8988T (cell line): ENCODE results near the gene TGFBRAP1.
"Not testable (repeated sequence)": the region's sequence is repeated elsewhere in the genome, so short reads cannot be mapped to it uniquely, and the experiment has no call there.

Source experiments
- DNase-seq: peaks from one replicate; pipeline ENCODE4 v3.0.0; 2011

Gene TGFBRAP1

GRCh38 chr2:105357122-105357521, 27.6 kb upstream of the TGFBRAP1 start:
- no peak for DNase-seq

GRCh38 chr2:105344704-105345345, 15.3 kb upstream of the TGFBRAP1 start:
- DNase-seq, result no peak

GRCh38 chr2:105339414-105339813, 9.9 kb upstream of the TGFBRAP1 start:
- DNase-seq, result no peak

- DNase-seq, result no peak
Observed at GRCh38 chr2:105338020-105338385, 8.5 kb upstream of the TGFBRAP1 start.

GRCh38 chr2:105337122-105338019, 7.8 kb upstream of the TGFBRAP1 start, which contains the start of gene C2orf49:
TSS of gene C2orf49 (plus strand) at chr2:105337540. CDS start at chr2:105337588, 48 bp downstream.
- DNase-seq, result peak; percentile 56

GRCh38 chr2:105336786-105337121, 7.2 kb upstream of the TGFBRAP1 start:
- no peak for DNase-seq

GRCh38 chr2:105335469-105335868, 5.9 kb upstream of the TGFBRAP1 start:
- no peak for DNase-seq

- DNase-seq, result no peak
Observed at GRCh38 chr2:105334211-105334610, 4.7 kb upstream of the TGFBRAP1 start.

GRCh38 chr2:105330681-105331375, 1.3 kb upstream of the TGFBRAP1 start:
- no peak for DNase-seq

- DNase-seq, result no peak
Observed at GRCh38 chr2:105329197-105329554, 359 bp downstream of the TGFBRAP1 start.

GRCh38 chr2:105328281-105329196, 996 bp downstream of the TGFBRAP1 start:
- DNase-seq, result no peak

- DNase-seq, result no peak
Observed at GRCh38 chr2:105327690-105328089, 1.8 kb downstream of the TGFBRAP1 start.

- DNase-seq, result not testable (repeated sequence)
Observed at GRCh38 chr2:105327271-105327670, 2.3 kb downstream of the TGFBRAP1 start.

- DNase-seq, result no peak
Observed at GRCh38 chr2:105325389-105325963, 4.1 kb downstream of the TGFBRAP1 start.

GRCh38 chr2:105324732-105325131, 4.8 kb downstream of the TGFBRAP1 start:
- DNase-seq, result no peak

GRCh38 chr2:105324101-105324500, 5.4 kb downstream of the TGFBRAP1 start:
- no peak for DNase-seq

GRCh38 chr2:105323111-105323510, 6.4 kb downstream of the TGFBRAP1 start:
- DNase-seq, result no peak

GRCh38 chr2:105321875-105322646, 7.5 kb downstream of the TGFBRAP1 start:
- DNase-seq, result no peak

- DNase-seq, result no peak
Observed at GRCh38 chr2:105320651-105321215, 8.8 kb downstream of the TGFBRAP1 start.

- peak; percentile 59 for DNase-seq
Observed at GRCh38 chr2:105317937-105318336, 11.6 kb downstream of the TGFBRAP1 start.

- DNase-seq, result no peak
Observed at GRCh38 chr2:105315314-105315713, 14.2 kb downstream of the TGFBRAP1 start.
